Measurements from ENCODE around the gene KIAA0930.

Gene KIAA0930

DNA sequence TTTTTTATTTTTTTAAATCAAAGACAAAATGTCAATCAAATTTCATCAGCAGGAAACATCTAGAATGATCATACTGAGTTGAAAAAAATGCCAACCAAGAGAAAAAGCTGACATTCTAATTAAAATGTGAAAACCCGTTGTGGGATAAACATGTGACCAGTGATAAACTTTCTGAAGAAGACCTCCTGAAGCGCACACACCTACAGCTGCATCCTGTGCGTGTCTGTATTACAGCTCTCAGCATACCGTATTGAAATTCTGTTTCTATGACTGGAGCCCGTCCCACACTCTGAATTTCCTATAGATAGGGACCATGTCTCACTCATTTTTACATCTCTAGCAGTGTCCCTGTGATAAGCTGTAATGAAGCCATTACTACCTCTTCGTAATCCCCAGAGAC, 89.2 kb downstream of the KIAA0930 start:
- H3K9ac ChIP-seq = no peak overlapping the region
- no peak overlapping the region for H3K4me3 ChIP-seq (ENCODE audit: low read depth, low read length)
- no peaks in the 10 kb centered on the region for H3K36me3 ChIP-seq (ENCODE audit: control insufficient read depth, insufficient read depth, low read length)
- H3K4me2 ChIP-seq (ENCODE audit: low read length) = no peak overlapping the region
- no peaks in the 10 kb centered on the region for H3K4me1 ChIP-seq
- TF ChIP-seq, protein P1, sequence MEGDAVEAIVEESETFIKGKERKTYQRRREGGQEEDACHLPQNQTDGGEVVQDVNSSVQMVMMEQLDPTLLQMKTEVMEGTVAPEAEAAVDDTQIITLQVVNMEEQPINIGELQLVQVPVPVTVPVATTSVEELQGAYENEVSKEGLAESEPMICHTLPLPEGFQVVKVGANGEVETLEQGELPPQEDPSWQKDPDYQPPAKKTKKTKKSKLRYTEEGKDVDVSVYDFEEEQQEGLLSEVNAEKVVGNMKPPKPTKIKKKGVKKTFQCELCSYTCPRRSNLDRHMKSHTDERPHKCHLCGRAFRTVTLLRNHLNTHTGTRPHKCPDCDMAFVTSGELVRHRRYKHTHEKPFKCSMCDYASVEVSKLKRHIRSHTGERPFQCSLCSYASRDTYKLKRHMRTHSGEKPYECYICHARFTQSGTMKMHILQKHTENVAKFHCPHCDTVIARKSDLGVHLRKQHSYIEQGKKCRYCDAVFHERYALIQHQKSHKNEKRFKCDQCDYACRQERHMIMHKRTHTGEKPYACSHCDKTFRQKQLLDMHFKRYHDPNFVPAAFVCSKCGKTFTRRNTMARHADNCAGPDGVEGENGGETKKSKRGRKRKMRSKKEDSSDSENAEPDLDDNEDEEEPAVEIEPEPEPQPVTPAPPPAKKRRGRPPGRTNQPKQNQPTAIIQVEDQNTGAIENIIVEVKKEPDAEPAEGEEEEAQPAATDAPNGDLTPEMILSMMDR (IDR thresholded peaks at IDR 0.05) = no peak
- no peaks in the 10 kb centered on the region for H3K9me3 ChIP-seq (ENCODE audit: control insufficient read depth, low read length)
- no peaks in the 10 kb centered on the region for H3K27me3 ChIP-seq (ENCODE audit: control insufficient read depth, insufficient read depth, low read length)
- H2AFZ ChIP-seq = no peak overlapping the region
- H3K27ac ChIP-seq = no peak overlapping the region
- no peaks in the 10 kb centered on the region for H3K79me2 ChIP-seq

DNA sequence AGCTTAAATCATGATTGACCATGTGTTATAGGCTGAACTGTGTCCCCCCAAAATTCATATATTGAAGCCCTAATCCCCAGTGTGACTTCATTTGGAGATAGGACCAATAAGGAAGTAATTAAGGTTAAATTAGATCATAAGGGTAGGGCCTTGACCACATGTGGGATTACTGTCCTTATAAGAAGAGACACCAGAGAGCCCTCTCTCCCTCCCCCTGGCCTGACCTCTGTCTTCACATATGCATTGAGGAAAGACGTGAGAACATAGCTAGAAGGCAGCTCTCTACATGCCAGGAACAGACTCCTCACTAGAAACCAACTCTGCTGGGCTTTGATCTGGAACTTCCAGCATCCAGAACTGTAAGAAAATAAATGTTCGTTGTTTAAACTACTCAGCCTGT, 90.6 kb downstream of the KIAA0930 start:
- Histone ChIP-seq H3K36me3 (ENCODE audit: control insufficient read depth, insufficient read depth, low read length) (no peaks in the 10 kb centered on the region), H3K4me3 (ENCODE audit: low read depth, low read length) (no peak overlapping the region), H3K4me2 (ENCODE audit: low read length) (no peak overlapping the region), H2AFZ (no peak overlapping the region), H3K4me1 (no peaks in the 10 kb centered on the region), H3K9ac (no peak overlapping the region), H3K27ac (no peak overlapping the region), H3K79me2 (no peaks in the 10 kb centered on the region), H3K27me3 (ENCODE audit: control insufficient read depth, insufficient read depth, low read length) (no peaks in the 10 kb centered on the region), H3K9me3 (ENCODE audit: control insufficient read depth, low read length) (no peaks in the 10 kb centered on the region)
- TF ChIP-seq, protein P1 (IDR thresholded peaks at IDR 0.05) = no peak

DNA sequence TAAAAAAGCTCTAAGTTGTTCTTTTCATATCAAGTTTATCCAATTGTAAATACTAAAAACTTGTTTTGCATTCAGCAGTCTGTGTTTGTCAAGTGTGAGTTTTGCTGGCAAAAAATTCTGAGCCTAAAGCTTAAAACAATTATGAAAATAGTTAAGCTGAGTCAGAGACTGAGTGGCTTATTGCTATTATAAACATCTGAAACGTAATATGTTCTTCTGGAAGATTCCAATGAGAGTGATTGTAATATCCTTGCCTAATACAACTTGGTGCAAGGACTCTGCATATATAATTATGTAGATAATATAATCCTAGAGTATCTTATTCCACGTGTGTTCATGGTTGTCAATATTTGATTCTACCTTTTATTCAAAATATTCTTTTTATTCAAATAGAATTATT, 91.0 kb downstream of the KIAA0930 start:
- no peak overlapping the region for H3K4me3 ChIP-seq (ENCODE audit: low read depth, low read length)
- no peaks in the 10 kb centered on the region for H3K9me3 ChIP-seq (ENCODE audit: control insufficient read depth, low read length)
- H3K27ac ChIP-seq = no peak overlapping the region
- H3K4me1 ChIP-seq = no peaks in the 10 kb centered on the region
- no peaks in the 10 kb centered on the region for H3K79me2 ChIP-seq
- no peaks in the 10 kb centered on the region for H3K36me3 ChIP-seq (ENCODE audit: control insufficient read depth, insufficient read depth, low read length)
- H3K9ac ChIP-seq = no peak overlapping the region
- no peaks in the 10 kb centered on the region for H3K27me3 ChIP-seq (ENCODE audit: control insufficient read depth, insufficient read depth, low read length)
- TF ChIP-seq, protein P1 (IDR thresholded peaks at IDR 0.05) = no peak
- H2AFZ ChIP-seq = no peak overlapping the region
- no peak overlapping the region for H3K4me2 ChIP-seq (ENCODE audit: low read length)

DNA sequence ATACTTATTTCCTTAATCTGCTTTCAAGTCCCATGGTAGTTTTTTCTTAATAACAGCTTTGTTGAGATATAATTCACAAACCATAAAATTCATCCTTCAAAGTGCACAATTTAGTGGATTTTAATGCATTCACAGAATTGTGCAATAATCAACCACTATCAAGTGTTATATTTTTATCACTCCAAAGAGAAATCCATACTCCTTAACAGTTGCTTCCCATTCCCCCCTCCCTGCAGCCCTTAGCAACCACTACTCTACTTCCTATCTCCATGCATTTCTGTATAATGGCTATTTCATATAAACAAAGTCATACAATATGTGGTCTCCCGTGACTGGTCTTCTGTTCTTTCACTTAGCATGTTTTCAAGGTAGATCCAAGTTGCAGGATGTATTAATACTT, 95.8 kb downstream of the KIAA0930 start:
- Histone ChIP-seq H3K27me3 (ENCODE audit: control insufficient read depth, insufficient read depth, low read length) (no peaks in the 10 kb centered on the region), H3K36me3 (ENCODE audit: control insufficient read depth, insufficient read depth, low read length) (no peaks in the 10 kb centered on the region), H3K9me3 (ENCODE audit: control insufficient read depth, low read length) (no peaks in the 10 kb centered on the region), H3K4me2 (ENCODE audit: low read length) (no peak overlapping the region), H3K4me3 (ENCODE audit: low read depth, low read length) (no peak overlapping the region), H3K9ac (no peak overlapping the region), H3K27ac (no peak overlapping the region), H2AFZ (no peak overlapping the region), H3K4me1 (no peaks in the 10 kb centered on the region), H3K79me2 (no peaks in the 10 kb centered on the region)
- TF ChIP-seq, protein P1 (IDR thresholded peaks at IDR 0.05) = no peak

DNA sequence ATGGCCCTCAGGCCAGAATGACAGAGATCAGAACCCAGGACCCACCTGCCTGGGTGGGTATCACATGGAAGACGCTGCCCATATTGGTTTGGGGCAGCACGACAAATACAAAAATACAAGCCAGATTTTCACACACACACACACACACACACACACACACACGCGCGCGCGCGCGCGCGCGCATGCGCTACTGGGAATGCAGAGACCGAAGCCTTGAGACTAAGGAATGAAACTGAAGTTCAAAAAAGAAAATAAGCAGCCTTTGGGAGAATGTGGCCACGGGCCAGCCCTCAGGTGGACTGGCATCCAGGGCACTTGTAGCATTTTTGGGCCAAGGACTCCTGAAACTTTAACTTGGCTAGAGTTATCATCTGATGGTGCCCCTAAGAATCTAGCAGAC, 98.3 kb downstream of the KIAA0930 start:
- no peak overlapping the region for H3K27ac ChIP-seq
- H3K27me3 ChIP-seq (ENCODE audit: control insufficient read depth, insufficient read depth, low read length) = no peaks in the 10 kb centered on the region
- no peaks in the 10 kb centered on the region for H3K79me2 ChIP-seq
- no peak overlapping the region for H3K4me2 ChIP-seq (ENCODE audit: low read length)
- no peaks in the 10 kb centered on the region for H3K9me3 ChIP-seq (ENCODE audit: control insufficient read depth, low read length)
- no peaks in the 10 kb centered on the region for H3K36me3 ChIP-seq (ENCODE audit: control insufficient read depth, insufficient read depth, low read length)
- TF ChIP-seq, protein P1 (IDR thresholded peaks at IDR 0.05) = no peak
- H3K4me3 ChIP-seq (ENCODE audit: low read depth, low read length) = no peak overlapping the region
- no peak overlapping the region for H2AFZ ChIP-seq
- H3K9ac ChIP-seq = no peak overlapping the region
- H3K4me1 ChIP-seq = no peaks in the 10 kb centered on the region

Data from parathyroid adenoma (tissue), 2 donors.